PC-9 (cell line): Measurements from ENCODE around the gene FNDC3B. TPM values are rescaled to one million over a fixed set of nuclear protein-coding genes. Genes with fewer than 3 reads are reported as not detected.
A peak's percentile ranks its signal among the peaks of the same experiment; 100 is the strongest.

Experiments used
- BruUV-seq: library from RNA; stranded (reverse); fragments of 400-500 nt; replicated peaks from 2 replicates; lab custom pipeline; 2021; lab: Mats Ljungman, UMichigan
- CTCF ChIA-PET: fragments of 300-600 bp; sonication (Branson Sonifier 250); formaldehyde crosslinking; loops from one replicate; lab custom pipeline; 2022; ENCODE audit warnings: antibody characterized with exemption; lab: Charles Lee
- POLR2A ChIA-PET: fragments of 300-600 bp; sonication (Branson Sonifier 250); formaldehyde crosslinking; loops from one replicate; lab custom pipeline; 2022; ENCODE audit warnings: antibody characterized with exemption; ENCODE audit not compliant: unreplicated experiment; lab: Charles Lee
- DNase-seq, 2 experiments: peaks; one replicate each; pipeline versions ENCODE4 v3.0.0 to v3.0.0-alpha.2; 2015 to 2022; ENCODE audit warnings: mixed read lengths in 1 of 2
- H2AFZ ChIP-seq: fragments of 200-600 bp; sonication (generic); 2 replicates; pipeline ENCODE4 v1.8.1; 2017; ENCODE audit warnings: antibody characterized with exemption
- H3F3A ChIP-seq: fragments of 200-600 bp; sonication (generic); 2 replicates; pipeline ENCODE4 v1.8.1; 2017; ENCODE audit warnings: antibody characterized with exemption, mild to moderate bottlenecking, low read depth; ENCODE audit not compliant: insufficient read depth
- H3K27ac ChIP-seq: fragments of 200-600 bp; sonication (generic); 2 replicates; pipeline ENCODE4 v1.6.1; 2016; ENCODE audit warnings: mixed run types
- H3K27me3 ChIP-seq: fragments of 200-600 bp; sonication (generic); 2 replicates; pipeline ENCODE4 v1.6.1; 2016; ENCODE audit warnings: low read depth, mixed run types; ENCODE audit not compliant: insufficient read depth
- H3K36me3 ChIP-seq: fragments of 200-600 bp; sonication (generic); 2 replicates; pipeline ENCODE4 v1.6.1; 2016; ENCODE audit warnings: low read depth, mixed run types
- H3K4me1 ChIP-seq: fragments of 200-600 bp; sonication (generic); replicated peaks from 2 replicates; pipeline ENCODE4 v1.6.1; 2016; ENCODE audit warnings: mixed run types; ENCODE audit not compliant: insufficient read depth
- H3K4me2 ChIP-seq: fragments of 200-600 bp; sonication (generic); 2 replicates; pipeline ENCODE4 v1.6.1; 2017; ENCODE audit warnings: mixed run types
- H3K4me3 ChIP-seq: fragments of 200-600 bp; sonication (generic); 2 replicates; pipeline ENCODE4 v1.6.1; 2016; ENCODE audit warnings: mixed run types
- H3K79me2 ChIP-seq: fragments of 200-600 bp; sonication (generic); 2 replicates; pipeline ENCODE4 v1.6.1; 2017; ENCODE audit warnings: low read depth, mixed run types
- H3K9me2 ChIP-seq: fragments of 200-600 bp; sonication (generic); 2 replicates; pipeline ENCODE4 v1.8.1; 2017; ENCODE audit warnings: mild to moderate bottlenecking; ENCODE audit not compliant: insufficient read depth
- H3K9me3 ChIP-seq: fragments of 200-600 bp; sonication (generic); 2 replicates; pipeline ENCODE4 v1.8.1; 2016; ENCODE audit warnings: low read depth; ENCODE audit not compliant: insufficient read depth
- H4K20me1 ChIP-seq: fragments of 200-600 bp; sonication (generic); 2 replicates; pipeline ENCODE4 v1.8.1; 2017; ENCODE audit not compliant: insufficient read depth
- CTCF ChIP-seq: fragments of 200-600 bp; sonication (generic); conservative IDR thresholded peaks from 2 replicates; pipeline ENCODE4 v1.6.1; 2017; ENCODE audit warnings: mixed run types, antibody characterized with exemption, mild to moderate bottlenecking, moderate library complexity
- EZH2 ChIP-seq: fragments of 200-600 bp; sonication (generic); IDR thresholded peaks from 2 replicates; pipeline ENCODE4 v1.8.0; 2017; ENCODE audit warnings: antibody characterized with exemption, low read depth
- intact Hi-C: fragments of 100-400 bp; cut with micrococcal nuclease; formaldehyde crosslinking; loops from one replicate; pipeline ENCODE4 v1.10.0; 2022; ENCODE audit not compliant: unreplicated experiment
- total RNA-seq: library from RNA; stranded (reverse); gene quantifications from 2 replicates; pipeline ENCODE4 v1.2.3, GENCODE V29; 2021

Gene FNDC3B
- total RNA-seq, 1 experiment from 2014 or later = 106 TPM

GRCh38 chr3:172323894-172324610 lies 284.7 kb downstream of the FNDC3B start:
- DNase-seq = peak in 1 of 2 experiments; percentile 56
- Histone ChIP-seq H3K79me2 (peaks cover 37% of the 10 kb centered on the region), H3K9me2 (no peaks in the 10 kb centered on the region), H2AFZ (no peak overlapping the region), H4K20me1 (no peaks in the 10 kb centered on the region), H3K4me2 (no peak overlapping the region), H3K9me3 (no peaks in the 10 kb centered on the region), H3K4me1 (peaks cover 16% of the 10 kb centered on the region), H3K36me3 (peaks cover 89% of the 10 kb centered on the region), H3K27ac (peak overlapping the region; percentile 48), H3K27me3 (no peaks in the 10 kb centered on the region), H3K4me3 (no peak overlapping the region), H3F3A (peaks cover 69% of the 10 kb centered on the region)
- POLR2A ChIA-PET = no interaction called here
- CTCF ChIA-PET = no interaction called here
- BruUV-seq = no TSS peak
- intact Hi-C loops = no loop called here
- TF ChIP-seq EZH2 = no peak

- Histone ChIP-seq H3K4me3 (no peak overlapping the region), H3K9me3 (no peaks in the 10 kb centered on the region), H3K36me3 (peaks cover 89% of the 10 kb centered on the region), H3K27me3 (no peaks in the 10 kb centered on the region), H3F3A (peaks cover 72% of the 10 kb centered on the region), H3K9me2 (no peaks in the 10 kb centered on the region), H3K27ac (peak overlapping the region; percentile 48), H3K4me1 (peaks cover 15% of the 10 kb centered on the region), H3K4me2 (no peak overlapping the region), H3K79me2 (peaks cover 31% of the 10 kb centered on the region), H2AFZ (no peak overlapping the region), H4K20me1 (no peaks in the 10 kb centered on the region)
- intact Hi-C loops = no loop called here
- BruUV-seq = no TSS peak
- DNase-seq = peak in 1 of 2 experiments; percentile 31
- no peak for TF ChIP-seq EZH2
- ChIA-PET CTCF (no interaction called here), POLR2A (no interaction called here)
These were observed 285.3 kb downstream of the FNDC3B start for GRCh38 chr3:172324611-172325203.

- no TSS peak for BruUV-seq
These were observed 286.1 kb downstream of the FNDC3B start for GRCh38 chr3:172325461-172325860.

GRCh38 chr3:172326993-172327392 lies 287.6 kb downstream of the FNDC3B start:
- no peaks in the 10 kb centered on the region for H3K27me3 ChIP-seq
- H3F3A ChIP-seq = peaks cover 75% of the 10 kb centered on the region
- H4K20me1 ChIP-seq = peaks cover 11% of the 10 kb centered on the region; the same call in 1 of the 2 replicates
- H3K27ac ChIP-seq = no peak overlapping the region
- no peak overlapping the region for H2AFZ ChIP-seq
- no peak for DNase-seq
- ChIA-PET CTCF (no interaction called here), POLR2A (no interaction called here)
- BruUV-seq = no TSS peak
- H3K4me1 ChIP-seq = peaks cover 10% of the 10 kb centered on the region
- no peak overlapping the region for H3K4me3 ChIP-seq
- no peak overlapping the region for H3K4me2 ChIP-seq
- intact Hi-C loops = no loop called here
- peaks cover 91% of the 10 kb centered on the region for H3K36me3 ChIP-seq
- H3K9me3 ChIP-seq = no peaks in the 10 kb centered on the region
- H3K79me2 ChIP-seq = peaks cover 17% of the 10 kb centered on the region
- H3K9me2 ChIP-seq = no peaks in the 10 kb centered on the region
- TF ChIP-seq EZH2 (no peak), CTCF (no peak)

More at GRCh38 chr3:172325461-172325860, 286.1 kb downstream of the FNDC3B start:
- ChIA-PET CTCF (no interaction called here), POLR2A (no interaction called here)
- no peaks in the 10 kb centered on the region for H3K9me2 ChIP-seq
- H4K20me1 ChIP-seq = 0 out of 2 replicates have a peak, but pooled peaks cover 6% of the 10 kb centered on the region
- H3K4me2 ChIP-seq = no peak overlapping the region
- peaks cover 15% of the 10 kb centered on the region for H3K4me1 ChIP-seq
- peaks cover 24% of the 10 kb centered on the region for H3K79me2 ChIP-seq
- H3K9me3 ChIP-seq = no peaks in the 10 kb centered on the region
- H2AFZ ChIP-seq = no peak overlapping the region
- intact Hi-C loops = no loop called here
- no peak overlapping the region for H3K27ac ChIP-seq
- no peak overlapping the region for H3K4me3 ChIP-seq
- no peak for DNase-seq
- no peaks in the 10 kb centered on the region for H3K27me3 ChIP-seq
- no peak for TF ChIP-seq EZH2
- peaks cover 89% of the 10 kb centered on the region for H3K36me3 ChIP-seq
- peaks cover 72% of the 10 kb centered on the region for H3F3A ChIP-seq
